HepG2 (cell line): ENCODE data around the gene DDX23. TPM values are rescaled to one million over a fixed set of nuclear protein-coding genes. Genes with fewer than 3 reads are reported as not detected.

Experiments used
- ATAC-seq: fragments of 200-7000 bp; cut with Tn5 transposase; 3 replicates; pipeline ENCODE4 v1.9.1; 2020; ENCODE audit warnings: mild to moderate bottlenecking, moderate library complexity
- BruUV-seq: library from RNA; stranded (reverse); fragments of 400-500 nt; replicated peaks from 2 replicates; lab custom pipeline; 2021; lab: Mats Ljungman, UMichigan
- CTCF ChIA-PET: fragments of 300-600 bp; formaldehyde crosslinking; extraction: SDS; loops from one replicate; lab custom pipeline; 2021; ENCODE audit warnings: low total read pairs, inconsistent platforms, low intra/inter-chr PET ratio; lab: Yijun Ruan, JAX
- POLR2A ChIA-PET: fragments of 350-600 bp; sonication (Branson Sonifier 250); formaldehyde crosslinking; loops from one replicate; lab custom pipeline; 2020; ENCODE audit warnings: antibody characterized with exemption, inconsistent platforms; lab: Yijun Ruan, JAX
- DNase-seq: peaks from one replicate; pipeline ENCODE4 v3.0.0-alpha.2; 2015; ENCODE audit warnings: low spot score
- FAIRE-seq: peaks from 3 replicates; lab custom pipeline; 2011; peaks lifted over from hg19 to GRCh38; lab: Jason Lieb, UNC
- H2AFZ ChIP-seq: one replicate; pipeline ENCODE4 v1.6.1; 2011; ENCODE audit warnings: low read length, inconsistent platforms
- H3K27ac ChIP-seq: fragments of 300-600 bp; 3 replicates; pipeline ENCODE4 v1.8.0; 2011; ENCODE audit warnings: mixed run types, mild to moderate bottlenecking, mixed read lengths, low read length, inconsistent platforms; ENCODE audit not compliant: insufficient read depth; ENCODE audit errors: extremely low read length
- H3K27me3 ChIP-seq, 2 experiments: fragments of 200-600 bp in 1 of 2; 2 replicates in 1 of 2; 3 replicates in 1 of 2; pipeline versions ENCODE4 v1.6.0 to v1.8.0; 2011; ENCODE audit warnings: low read length in 2 of 2, mild to moderate bottlenecking in 2 of 2, moderate library complexity in 2 of 2, inconsistent platforms in 1 of 2; ENCODE audit not compliant: insufficient read depth in 2 of 2, control insufficient read depth in 1 of 2
- H3K36me3 ChIP-seq, 2 experiments: fragments of 200-600 bp in 1 of 2; replicated peaks in 1 of 2; 2 replicates in 1 of 2; 3 replicates in 1 of 2; pipeline versions ENCODE4 v1.5.1 to v1.8.0; 2011; ENCODE audit warnings: low read length in 2 of 2, inconsistent platforms in 1 of 2; ENCODE audit not compliant: insufficient read depth in 2 of 2, control insufficient read depth in 1 of 2
- H3K4me1 ChIP-seq: 2 replicates; pipeline ENCODE4 v1.5.1; 2012; ENCODE audit warnings: low read length, inconsistent platforms; ENCODE audit not compliant: insufficient read depth
- H3K4me2 ChIP-seq: 2 replicates; pipeline ENCODE4 v1.6.0; 2011; ENCODE audit warnings: low read depth, low read length, inconsistent platforms
- H3K4me3 ChIP-seq, 3 experiments: fragments of 200-600 bp in 1 of 3; sonication (generic), shearing (Covaris generic) in 1 of 3; replicated peaks in 1 of 3; 2 replicates each; pipeline ENCODE4 v1.5.1; 2011 to 2016; ENCODE audit warnings: low read length in 3 of 3, inconsistent platforms in 2 of 3, low read depth in 2 of 3, mild to moderate bottlenecking in 2 of 3, control low read depth in 1 of 3, mixed read lengths in 1 of 3; ENCODE audit not compliant: insufficient read depth in 1 of 3
- H3K79me2 ChIP-seq: one replicate; pipeline ENCODE4 v1.6.1; 2011; ENCODE audit warnings: low read length, inconsistent platforms; ENCODE audit not compliant: insufficient read depth
- H3K9ac ChIP-seq: 2 replicates; pipeline ENCODE4 v1.6.0; 2011; ENCODE audit warnings: mild to moderate bottlenecking, low read depth, low read length, inconsistent platforms; ENCODE audit not compliant: insufficient read depth
- H3K9me3 ChIP-seq: 2 replicates; pipeline ENCODE4 v1.5.1; 2012; ENCODE audit warnings: mild to moderate bottlenecking, low read length
- H4K20me1 ChIP-seq: 2 replicates; pipeline ENCODE4 v1.6.0; 2011; ENCODE audit warnings: inconsistent platforms, mild to moderate bottlenecking, low read length, moderate library complexity; ENCODE audit not compliant: insufficient read depth
- ATF3 ChIP-seq: sonication (generic); formaldehyde crosslinking; IDR thresholded peaks from 2 replicates; pipeline ENCODE4 v1.4.0; 2020; ENCODE audit warnings: missing genetic modification reagents
- CBX2 ChIP-seq, 2 experiments: fragments of 200-600 bp in 1 of 2; sonication (generic); formaldehyde crosslinking in 1 of 2; IDR thresholded peaks; 2 replicates each; pipeline versions ENCODE4 v1.7.0 to v1.8.1; 2018 to 2022; ENCODE audit warnings: low read depth in 2 of 2, low read length in 1 of 2, mild to moderate bottlenecking in 1 of 2, missing genetic modification reagents in 1 of 2
- FOXA1 ChIP-seq, 2 experiments: fragments of 450-650 bp in 1 of 2; sonication (generic) in 1 of 2; formaldehyde crosslinking in 1 of 2; IDR thresholded peaks; 2 replicates each; pipeline versions ENCODE4 v1.4.0 to v1.6.1; 2016 to 2020; ENCODE audit warnings: missing genetic modification reagents in 1 of 2
- GFI1 ChIP-seq: sonication (generic); formaldehyde crosslinking; IDR thresholded peaks from 2 replicates; pipeline ENCODE4 v1.5.0; 2020; ENCODE audit warnings: missing genetic modification reagents, mild to moderate bottlenecking, borderline replicate concordance
- MAF1 ChIP-seq: sonication (generic); formaldehyde crosslinking; IDR thresholded peaks from 2 replicates; pipeline ENCODE4 v1.5.0; 2020; ENCODE audit warnings: missing genetic modification reagents, borderline replicate concordance
- NR2F1 ChIP-seq, 2 experiments: fragments of 450-650 bp in 1 of 2; formaldehyde crosslinking in 1 of 2; IDR thresholded peaks; 2 replicates each; pipeline versions ENCODE4 v1.5.0 to v1.6.1; 2016 to 2020; ENCODE audit warnings: mild to moderate bottlenecking in 1 of 2, missing compliant biosample characterization in 1 of 2, missing genetic modification reagents in 1 of 2, moderate library complexity in 1 of 2
- ZBTB49 ChIP-seq: sonication (generic); formaldehyde crosslinking; IDR thresholded peaks from 2 replicates; pipeline ENCODE4 v1.4.0; 2020; ENCODE audit warnings: missing genetic modification reagents, borderline replicate concordance
- ZMYM4 ChIP-seq: sonication (generic); formaldehyde crosslinking; IDR thresholded peaks from 2 replicates; pipeline ENCODE4 v1.8.1; 2023; ENCODE audit warnings: mild to moderate bottlenecking, missing genetic modification reagents
- ZNF260 ChIP-seq: sonication (generic); formaldehyde crosslinking; IDR thresholded peaks from 2 replicates; pipeline ENCODE4 v1.4.0; 2020; ENCODE audit warnings: missing genetic modification reagents, low read depth, mild to moderate bottlenecking, borderline replicate concordance
- ZNF343 ChIP-seq: sonication (generic); formaldehyde crosslinking; IDR thresholded peaks from 2 replicates; pipeline ENCODE4 v1.4.0; 2020; ENCODE audit warnings: mild to moderate bottlenecking, missing genetic modification reagents
- ZNF562 ChIP-seq: sonication (generic); formaldehyde crosslinking; IDR thresholded peaks from 2 replicates; pipeline ENCODE4 v1.8.0; 2022; ENCODE audit warnings: missing genetic modification reagents, borderline replicate concordance
- ZNF674 ChIP-seq: sonication (generic); formaldehyde crosslinking; IDR thresholded peaks from 2 replicates; pipeline ENCODE4 v1.5.0; 2020; ENCODE audit warnings: low read depth, mild to moderate bottlenecking, missing genetic modification reagents
- ZSCAN29 ChIP-seq: sonication (generic); formaldehyde crosslinking; conservative IDR thresholded peaks from 2 replicates; pipeline ENCODE4 v1.4.0; 2020; ENCODE audit warnings: mild to moderate bottlenecking, missing genetic modification reagents
- WGBS: methylation state at CpG from one replicate; pipeline ENCODE4 v1.1.6; 2017; ENCODE audit warnings: low lambda C conversion rate; 5-methylcytosine and 5-hydroxymethylcytosine counted together
- in situ Hi-C: cut with HindIII; loops from 2 replicates; pipeline ENCODE4 v1.10.0; 2017; ENCODE audit warnings: low pct_unique_long_range_greater_than_20kb; ENCODE audit not compliant: extremely low pct_ligation_motif_present
- intact Hi-C: fragments of 100-400 bp; cut with micrococcal nuclease; formaldehyde crosslinking; loops from one replicate; pipeline ENCODE4 v1.10.0; 2022; ENCODE audit not compliant: unreplicated experiment
- polyA plus RNA-seq, 8 experiments: library from polyadenylated mRNA; depleted of rRNA in 3 of 8; stranded (reverse) in 7 of 8; unstranded in 1 of 8; fragments of >200 nt; fragmentation: Illumina TruSeq in 4 of 8; extraction: Trizol in 4 of 8; gene quantifications; 2 replicates each; pipeline versions ENCODE4 v1.2.1 to v1.2.3, GENCODE V29; 2011 to 2016; ENCODE audit warnings: low read depth in 4 of 8, missing spikeins in 1 of 8, mixed read lengths in 1 of 8; ENCODE audit not compliant: insufficient read depth in 1 of 8
- total RNA-seq, 5 experiments: library from RNA; depleted of rRNA; stranded (reverse); fragments of >200 nt; fragmentation: Illumina TruSeq; extraction: Trizol; gene quantifications; 2 replicates each; pipeline ENCODE4 v1.2.3, GENCODE V29; 2016; ENCODE audit warnings: low read depth in 1 of 5
- TF ChIP-seq, protein P1 (sequence below), 2 experiments: IDR thresholded peaks; 2 replicates each; pipeline ENCODE4 v1.6.1; 2011 to 2012; ENCODE audit warnings: low read length in 2 of 2, borderline replicate concordance in 1 of 2, low read depth in 1 of 2, mild to moderate bottlenecking in 1 of 2, moderate library complexity in 1 of 2

DDX23 gene
- total and polyA plus RNA-seq, 2 of the 13 experiments (the other 11 are each of a cell fraction or from before 2014, with no cell fraction given), result 35.7 to 90.0 TPM

DNA sequence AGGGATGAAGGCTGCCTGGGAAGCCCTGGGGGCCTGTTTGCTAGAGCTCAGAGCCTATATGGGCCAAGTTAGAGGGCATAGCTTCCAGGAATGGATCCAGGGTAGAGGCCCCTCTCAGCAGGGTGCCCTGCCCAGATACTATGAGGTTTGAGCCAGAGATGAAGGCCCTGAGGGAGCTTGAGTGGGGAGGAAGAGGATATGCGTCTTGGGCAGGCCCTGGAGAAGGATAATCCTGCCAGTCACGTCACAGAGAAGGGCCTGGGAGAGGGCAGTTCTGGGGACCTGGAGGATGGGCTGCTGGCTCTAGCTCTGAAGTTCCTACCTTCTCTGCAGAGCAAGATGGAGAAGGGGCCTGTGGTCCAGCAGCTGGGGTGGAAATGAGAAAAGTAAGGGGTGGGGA is 39.6 kb downstream of the DDX23 start:
- H3K4me2 ChIP-seq, result no peak overlapping the region
- no peaks in the 10 kb centered on the region for H3K9me3 ChIP-seq
- no peaks in the 10 kb centered on the region for H3K79me2 ChIP-seq
- ATAC-seq, result no peak
- CTCF ChIA-PET, result no interaction called here
- peak overlapping the region; percentile 25 for H2AFZ ChIP-seq
- POLR2A ChIA-PET, result interaction anchor here (2.5 kb wide), 1 partner anchor 23 kb away, joined by 11 read pairs; the partner anchor contains the start of gene ADCY6
- no peak for TF ChIP-seq NR2F1 (CRISPR knock-in tag; IDR thresholded peaks at IDR 0.05)
- no peak for TF ChIP-seq ATF3
- no peak for TF ChIP-seq GFI1 (CRISPR knock-in tag)
- TF ChIP-seq, protein P1, sequence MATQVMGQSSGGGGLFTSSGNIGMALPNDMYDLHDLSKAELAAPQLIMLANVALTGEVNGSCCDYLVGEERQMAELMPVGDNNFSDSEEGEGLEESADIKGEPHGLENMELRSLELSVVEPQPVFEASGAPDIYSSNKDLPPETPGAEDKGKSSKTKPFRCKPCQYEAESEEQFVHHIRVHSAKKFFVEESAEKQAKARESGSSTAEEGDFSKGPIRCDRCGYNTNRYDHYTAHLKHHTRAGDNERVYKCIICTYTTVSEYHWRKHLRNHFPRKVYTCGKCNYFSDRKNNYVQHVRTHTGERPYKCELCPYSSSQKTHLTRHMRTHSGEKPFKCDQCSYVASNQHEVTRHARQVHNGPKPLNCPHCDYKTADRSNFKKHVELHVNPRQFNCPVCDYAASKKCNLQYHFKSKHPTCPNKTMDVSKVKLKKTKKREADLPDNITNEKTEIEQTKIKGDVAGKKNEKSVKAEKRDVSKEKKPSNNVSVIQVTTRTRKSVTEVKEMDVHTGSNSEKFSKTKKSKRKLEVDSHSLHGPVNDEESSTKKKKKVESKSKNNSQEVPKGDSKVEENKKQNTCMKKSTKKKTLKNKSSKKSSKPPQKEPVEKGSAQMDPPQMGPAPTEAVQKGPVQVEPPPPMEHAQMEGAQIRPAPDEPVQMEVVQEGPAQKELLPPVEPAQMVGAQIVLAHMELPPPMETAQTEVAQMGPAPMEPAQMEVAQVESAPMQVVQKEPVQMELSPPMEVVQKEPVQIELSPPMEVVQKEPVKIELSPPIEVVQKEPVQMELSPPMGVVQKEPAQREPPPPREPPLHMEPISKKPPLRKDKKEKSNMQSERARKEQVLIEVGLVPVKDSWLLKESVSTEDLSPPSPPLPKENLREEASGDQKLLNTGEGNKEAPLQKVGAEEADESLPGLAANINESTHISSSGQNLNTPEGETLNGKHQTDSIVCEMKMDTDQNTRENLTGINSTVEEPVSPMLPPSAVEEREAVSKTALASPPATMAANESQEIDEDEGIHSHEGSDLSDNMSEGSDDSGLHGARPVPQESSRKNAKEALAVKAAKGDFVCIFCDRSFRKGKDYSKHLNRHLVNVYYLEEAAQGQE (IDR thresholded peaks at IDR 0.05; ENCODE audit: borderline replicate concordance in 1 of 2, low read depth in 1 of 2, low read length in 2 of 2), result no peak
- TF ChIP-seq ZSCAN29 (CRISPR knock-in tag), result no peak
- TF ChIP-seq ZNF562 (CRISPR knock-in tag), result no peak
- TF ChIP-seq ZBTB49 (CRISPR knock-in tag), result no peak
- TF ChIP-seq ZMYM4 (CRISPR knock-in tag), result no peak
- TF ChIP-seq ZNF260 (CRISPR knock-in tag), result no peak
- TF ChIP-seq CBX2 (IDR thresholded peaks at IDR 0.05; ENCODE audit: low read depth, low read length), result no peak
- TF ChIP-seq CBX2 (CRISPR knock-in tag; IDR thresholded peaks at IDR 0.05; ENCODE audit: low read depth), result no peak
- no peak for TF ChIP-seq ZNF674 (CRISPR knock-in tag)
- TF ChIP-seq ZNF343 (CRISPR knock-in tag), result no peak
- no peak for TF ChIP-seq MAF1
- no peak for TF ChIP-seq FOXA1 (IDR thresholded peaks at IDR 0.05)
- TF ChIP-seq FOXA1 (CRISPR knock-in tag; IDR thresholded peaks at IDR 0.05), result no peak
- TF ChIP-seq, all 625 proteins: peak for 0
- no peak overlapping the region for H3K9ac ChIP-seq
- H3K27ac ChIP-seq, result no peak overlapping the region
- no peaks in the 10 kb centered on the region for H3K36me3 ChIP-seq
- peaks cover 5 to 37% of the 10 kb centered on the region in 2 experiments for H3K27me3 ChIP-seq
- in situ Hi-C loops, result no loop called here
- no TSS peak for BruUV-seq
- intact Hi-C loops, result no loop called here
- FAIRE-seq (no peak), DNase-seq (no peak)
- H3K4me1 ChIP-seq, result peaks cover 51% of the 10 kb centered on the region
- no peak overlapping the region for H3K4me3 ChIP-seq
- 0 out of 2 replicates have a peak, but pooled peaks cover 3% of the 10 kb centered on the region for H4K20me1 ChIP-seq
- 19% methylated on average over 2 of the region's 2 CpGs for WGBS
